Peyer's patch (tissue), 4 donors: ENCODE results near the gene DHX34.

Experiments
- POLR2A ChIP-seq, 2 donors: fragments of 450-650 bp; IDR thresholded peaks; one replicate each; pipeline ENCODE4 v1.5.1; 2017; ENCODE audit warnings: antibody characterized with exemption in 2 of 2, mild to moderate bottlenecking in 2 of 2, moderate library complexity in 2 of 2
- TF ChIP-seq, protein P1 (sequence below), 6 experiments: fragments of 450-650 bp in 4 of 6; fragments of 200-600 bp in 2 of 6; sonication (generic) in 1 of 6; IDR thresholded peaks; one replicate each; pipeline ENCODE4 v1.5.1; 2017 to 2019; ENCODE audit warnings: antibody characterized with exemption in 6 of 6, mild to moderate bottlenecking in 3 of 6, moderate library complexity in 1 of 6

DNA sequence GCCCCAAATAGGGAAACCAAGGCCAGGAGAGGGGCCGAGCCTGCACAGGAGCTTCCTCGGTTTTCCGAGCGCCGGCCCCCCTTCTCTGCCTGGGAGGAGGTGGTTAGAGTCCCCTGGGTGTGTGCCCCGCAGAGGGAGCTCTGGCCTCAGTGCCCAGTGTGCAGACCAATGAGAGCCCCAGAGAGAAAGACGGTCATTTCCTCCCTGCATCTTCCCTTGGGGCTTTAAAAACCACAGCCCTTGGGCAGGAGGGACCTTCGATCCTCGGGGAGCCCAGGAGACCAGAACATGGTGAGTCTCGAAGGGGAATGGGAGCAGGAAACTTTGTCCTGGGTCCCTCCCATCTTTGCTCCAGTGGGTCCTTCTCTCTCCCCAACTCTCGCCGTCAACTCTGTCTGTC is 39.5 kb upstream of the DHX34 start, which contains the start of gene C5AR1:
- TF ChIP-seq, protein P1, sequence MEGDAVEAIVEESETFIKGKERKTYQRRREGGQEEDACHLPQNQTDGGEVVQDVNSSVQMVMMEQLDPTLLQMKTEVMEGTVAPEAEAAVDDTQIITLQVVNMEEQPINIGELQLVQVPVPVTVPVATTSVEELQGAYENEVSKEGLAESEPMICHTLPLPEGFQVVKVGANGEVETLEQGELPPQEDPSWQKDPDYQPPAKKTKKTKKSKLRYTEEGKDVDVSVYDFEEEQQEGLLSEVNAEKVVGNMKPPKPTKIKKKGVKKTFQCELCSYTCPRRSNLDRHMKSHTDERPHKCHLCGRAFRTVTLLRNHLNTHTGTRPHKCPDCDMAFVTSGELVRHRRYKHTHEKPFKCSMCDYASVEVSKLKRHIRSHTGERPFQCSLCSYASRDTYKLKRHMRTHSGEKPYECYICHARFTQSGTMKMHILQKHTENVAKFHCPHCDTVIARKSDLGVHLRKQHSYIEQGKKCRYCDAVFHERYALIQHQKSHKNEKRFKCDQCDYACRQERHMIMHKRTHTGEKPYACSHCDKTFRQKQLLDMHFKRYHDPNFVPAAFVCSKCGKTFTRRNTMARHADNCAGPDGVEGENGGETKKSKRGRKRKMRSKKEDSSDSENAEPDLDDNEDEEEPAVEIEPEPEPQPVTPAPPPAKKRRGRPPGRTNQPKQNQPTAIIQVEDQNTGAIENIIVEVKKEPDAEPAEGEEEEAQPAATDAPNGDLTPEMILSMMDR (IDR thresholded peaks at IDR 0.05) = no peak
- TF ChIP-seq POLR2A (IDR thresholded peaks at IDR 0.05) = no peak
